IMR-90 (cell line): ENCODE data around the gene MCL1. TPM values are rescaled to one million over a fixed set of nuclear protein-coding genes. Genes with fewer than 3 reads are reported as not detected.

Source experiments
- ATAC-seq: fragments of 200-7000 bp; cut with Tn5 transposase; 2 replicates; pipeline ENCODE4 v1.9.1; 2020; ENCODE audit warnings: low read depth, mild to moderate bottlenecking, moderate library complexity
- BruUV-seq: library from RNA; stranded (reverse); fragments of 400-500 nt; replicated peaks from 2 replicates; lab custom pipeline; 2021; lab: Mats Ljungman, UMichigan
- CTCF ChIA-PET: fragments of 300-600 bp; formaldehyde crosslinking; extraction: SDS; loops from one replicate; lab custom pipeline; 2021; ENCODE audit warnings: antibody characterized with exemption; lab: Yijun Ruan, JAX
- POLR2A ChIA-PET: fragments of 300-600 bp; sonication (Branson Sonifier 250); formaldehyde crosslinking; loops from one replicate; lab custom pipeline; 2022; ENCODE audit warnings: antibody characterized with exemption; ENCODE audit not compliant: unreplicated experiment; lab: Charles Lee
- DNase-seq: peaks from one replicate; pipeline ENCODE4 v3.0.0; 2013
- H2AFZ ChIP-seq: replicated peaks from 2 replicates; pipeline ENCODE3; 2013; ENCODE audit warnings: low read length, mild to moderate bottlenecking; ENCODE audit not compliant: poor library complexity
- H2AK5ac ChIP-seq: 2 replicates; pipeline ENCODE4 v1.6.1; 2013; ENCODE audit warnings: low read depth, low read length, inconsistent platforms
- H2AK9ac ChIP-seq: replicated peaks from 2 replicates; pipeline ENCODE3; 2013; ENCODE audit warnings: mild to moderate bottlenecking, low read depth, low read length, moderate library complexity; ENCODE audit not compliant: poor library complexity
- H2BK120ac ChIP-seq: 2 replicates; pipeline ENCODE4 v1.6.1; 2013; ENCODE audit warnings: low read depth, low read length, inconsistent platforms
- H2BK15ac ChIP-seq: 3 replicates; pipeline ENCODE4 v1.6.1; 2013; ENCODE audit warnings: low read depth, low read length, inconsistent platforms
- H2BK20ac ChIP-seq: 2 replicates; pipeline ENCODE4 v1.6.1; 2013; ENCODE audit warnings: low read depth, mild to moderate bottlenecking, inconsistent platforms, low read length, moderate library complexity
- H2BK5ac ChIP-seq: 2 replicates; pipeline ENCODE4 v1.6.1; 2013; ENCODE audit warnings: mild to moderate bottlenecking, low read depth, low read length, inconsistent platforms; ENCODE audit not compliant: poor library complexity, severe bottlenecking
- H3K14ac ChIP-seq: replicated peaks from 2 replicates; pipeline ENCODE4 v1.6.1; 2013; ENCODE audit warnings: low read depth, low read length, inconsistent platforms
- H3K18ac ChIP-seq: 2 replicates; pipeline ENCODE4 v1.6.1; 2013; ENCODE audit warnings: low read depth, low read length, control low read depth
- H3K23ac ChIP-seq: 2 replicates; pipeline ENCODE4 v1.6.1; 2013; ENCODE audit warnings: low read depth, low read length, inconsistent platforms
- H3K27ac ChIP-seq: 2 replicates; pipeline ENCODE4 v1.5.1; 2013; ENCODE audit warnings: mild to moderate bottlenecking, control low read depth, low read length; ENCODE audit not compliant: insufficient read depth
- H3K27me3 ChIP-seq: 2 replicates; pipeline ENCODE4 v1.6.1; 2013; ENCODE audit warnings: low read length; ENCODE audit not compliant: control insufficient read depth, insufficient read depth
- H3K36me3 ChIP-seq: 2 replicates; pipeline ENCODE4 v1.6.1; 2013; ENCODE audit warnings: low read length, mixed read lengths; ENCODE audit not compliant: control insufficient read depth, insufficient read depth
- H3K4ac ChIP-seq: 2 replicates; pipeline ENCODE4 v1.6.1; 2013; ENCODE audit warnings: low read depth, low read length, inconsistent platforms
- H3K4me1 ChIP-seq: 2 replicates; pipeline ENCODE4 v1.6.1; 2013; ENCODE audit warnings: low read length, mixed read lengths; ENCODE audit not compliant: control insufficient read depth, insufficient read depth
- H3K4me2 ChIP-seq: 2 replicates; pipeline ENCODE4 v1.6.1; 2013; ENCODE audit warnings: low read depth, mild to moderate bottlenecking, control low read depth, low read length, moderate library complexity
- H3K4me3 ChIP-seq: 2 replicates; pipeline ENCODE4 v1.5.1; 2013; ENCODE audit warnings: low read depth, mild to moderate bottlenecking, control low read depth, low read length, moderate library complexity; ENCODE audit not compliant: insufficient read depth
- H3K56ac ChIP-seq: 2 replicates; pipeline ENCODE4 v1.6.1; 2013; ENCODE audit warnings: low read length, inconsistent platforms; ENCODE audit not compliant: insufficient read depth; ENCODE audit errors: extremely low read depth
- H3K79me1 ChIP-seq, 2 experiments: 2 replicates each; pipeline ENCODE4 v1.6.1; 2013; ENCODE audit warnings: low read length in 2 of 2, inconsistent platforms in 1 of 2, low read depth in 1 of 2
- H3K9ac ChIP-seq: 2 replicates; pipeline ENCODE4 v1.6.1; 2013; ENCODE audit warnings: low read depth, low read length, control low read depth
- H3K9me1 ChIP-seq: 2 replicates; pipeline ENCODE4 v1.6.1; 2013; ENCODE audit warnings: low read length, inconsistent platforms; ENCODE audit not compliant: insufficient read depth
- H3K9me3 ChIP-seq: 2 replicates; pipeline ENCODE4 v1.6.1; 2013; ENCODE audit warnings: low read length; ENCODE audit not compliant: control insufficient read depth, insufficient read depth
- H4K20me1 ChIP-seq: 2 replicates; pipeline ENCODE4 v1.6.1; 2013; ENCODE audit warnings: low read length, inconsistent platforms; ENCODE audit not compliant: insufficient read depth
- H4K5ac ChIP-seq: 2 replicates; pipeline ENCODE4 v1.6.1; 2013; ENCODE audit warnings: mild to moderate bottlenecking, low read depth, low read length, control low read depth
- H4K8ac ChIP-seq, 2 experiments: 2 replicates each; pipeline ENCODE4 v1.6.1; 2013; ENCODE audit warnings: low read depth in 2 of 2, low read length in 2 of 2, control low read depth in 1 of 2, inconsistent platforms in 1 of 2
- H4K91ac ChIP-seq: 2 replicates; pipeline ENCODE4 v1.6.1; 2013; ENCODE audit warnings: low read depth, low read length, inconsistent platforms; ENCODE audit not compliant: insufficient read depth
- BHLHE40 ChIP-seq: fragments of 150-350 bp; IDR thresholded peaks from 2 replicates; pipeline ENCODE4 v1.6.1; 2016; ENCODE audit warnings: mild to moderate bottlenecking, low read depth, low read length
- CEBPB ChIP-seq: IDR thresholded peaks from 2 replicates; pipeline ENCODE4 v1.6.1; 2012; ENCODE audit warnings: low read depth, low read length, improper control_type of control experiment
- MXI1 ChIP-seq: IDR thresholded peaks from 2 replicates; pipeline ENCODE4 v1.6.1; 2012; ENCODE audit warnings: low read depth, mild to moderate bottlenecking, low read length, moderate library complexity, borderline replicate concordance
- POLR2A ChIP-seq: IDR thresholded peaks from 2 replicates; pipeline ENCODE4 v1.6.1; 2012; ENCODE audit warnings: mild to moderate bottlenecking, low read depth, low read length
- WGBS, 2 experiments: methylation state at CpG; one replicate each; pipeline versions ENCODE4 v1.1.5 to v1.1.7; 2013; ENCODE audit warnings: missing lambda C conversion rate in 2 of 2; ENCODE audit not compliant: insufficient read length in 1 of 2; ENCODE audit errors: extremely low coverage in 2 of 2; 5-methylcytosine and 5-hydroxymethylcytosine counted together
- dilution Hi-C: fragments of 300-500 bp; cut with HindIII; formaldehyde crosslinking; loops from one replicate; pipeline ENCODE4 v1.14.3; 2018; ENCODE audit warnings: low sequenced_read_pairs; ENCODE audit not compliant: unreplicated experiment
- in situ Hi-C: fragments of 300-500 bp; cut with MboI; formaldehyde crosslinking; loops from 3 replicates; pipeline ENCODE4 v1.14.3; 2019; ENCODE audit warnings: low sequenced_read_pairs, inconsistent platforms, mixed read lengths
- intact Hi-C: fragments of 100-400 bp; cut with micrococcal nuclease; formaldehyde crosslinking; loops from 2 replicates; pipeline ENCODE4 v1.10.0; 2022
- polyA plus RNA-seq, 3 experiments: library from polyadenylated mRNA; depleted of rRNA; stranded (reverse); fragments of >200 nt; gene quantifications; 2 replicates each; pipeline ENCODE4 v1.2.3, GENCODE V29; 2012; ENCODE audit warnings: low replicate concordance in 1 of 3
- total RNA-seq: library from RNA; depleted of rRNA; stranded (reverse); fragments of >200 nt; gene quantifications from 2 replicates; pipeline ENCODE4 v1.2.3, GENCODE V29; 2012
- TF ChIP-seq, protein P1 (sequence below): fragments of 150-350 bp; IDR thresholded peaks from 2 replicates; pipeline ENCODE4 v1.6.1; 2017; ENCODE audit warnings: mild to moderate bottlenecking, antibody characterized with exemption, low read length, low read depth

Gene MCL1
- total and polyA plus RNA-seq, 2 of the 4 experiments (the other 2 are of a cell fraction) = 79.5 to 142 TPM

- BruUV-seq = no TSS peak
- Histone ChIP-seq H3K4me2 (no peak overlapping the region), H2AK9ac (peak overlapping the region; percentile 45), H2BK120ac (peak overlapping the region; percentile 26), H4K20me1 (no peaks in the 10 kb centered on the region; the same call in none of the 2 replicates), H3K23ac (peak overlapping the region; percentile 60; the same call in 1 of the 2 replicates), H3K14ac (peak overlapping the region; percentile 65; the same call in 1 of the 2 replicates), H3K27ac (peak overlapping the region; percentile 47), H3K9me1 (peaks cover 10% of the 10 kb centered on the region), H2BK15ac (peak overlapping the region; percentile 71; the same call in 2 of the 3 replicates), H3K79me1 (peaks cover 3 to 50% of the 10 kb centered on the region in 2 experiments; a peak in 3 of 4 replicates), H3K9me3 (no peaks in the 10 kb centered on the region), H3K4me3 (no peak overlapping the region), H3K56ac (no peak overlapping the region), H3K36me3 (peaks cover 5% of the 10 kb centered on the region), H4K5ac (peak overlapping the region; percentile 19; the same call in 1 of the 2 replicates), H2AFZ (peak overlapping the region; percentile 63), H3K27me3 (no peaks in the 10 kb centered on the region), H2BK5ac (peak overlapping the region; percentile 37), H3K9ac (no peak overlapping the region), H4K8ac (peak overlapping the region; percentile 14 to 73; a peak in 2 of 4 replicates), H3K18ac (peak overlapping the region; percentile 10; the same call in 1 of the 2 replicates), H3K4me1 (peaks cover 26% of the 10 kb centered on the region), H4K91ac (peak overlapping the region; percentile 67), H2AK5ac (peak overlapping the region; percentile 96), H2BK20ac (peak overlapping the region; percentile 69; the same call in 1 of the 2 replicates), H3K4ac (peak overlapping the region; percentile 86)
- no peak for ATAC-seq
- no peak for TF ChIP-seq CEBPB
- TF ChIP-seq, protein P1, sequence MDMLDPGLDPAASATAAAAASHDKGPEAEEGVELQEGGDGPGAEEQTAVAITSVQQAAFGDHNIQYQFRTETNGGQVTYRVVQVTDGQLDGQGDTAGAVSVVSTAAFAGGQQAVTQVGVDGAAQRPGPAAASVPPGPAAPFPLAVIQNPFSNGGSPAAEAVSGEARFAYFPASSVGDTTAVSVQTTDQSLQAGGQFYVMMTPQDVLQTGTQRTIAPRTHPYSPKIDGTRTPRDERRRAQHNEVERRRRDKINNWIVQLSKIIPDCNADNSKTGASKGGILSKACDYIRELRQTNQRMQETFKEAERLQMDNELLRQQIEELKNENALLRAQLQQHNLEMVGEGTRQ = no peak
- no peak for TF ChIP-seq POLR2A
- no peak for TF ChIP-seq MXI1
- no peak for TF ChIP-seq BHLHE40
- POLR2A ChIA-PET = interaction anchor here (0.5 to 0.6 kb wide), 2 partner anchors 28 to 42 kb away, joined by 3 to 4 read pairs; partner anchors contain the start of gene MCL1
- intact Hi-C loops = no loop called here
- no peak for DNase-seq
- dilution Hi-C loops = no loop called here
- CTCF ChIA-PET = interaction anchor here (1.0 kb wide), 1 partner anchor 9 kb away, joined by 3 read pairs; no protein-coding TSS in a partner anchor
- WGBS, 2 experiments = 40% methylated on average over 1 of the region's 1 CpG; no CpG with 5 or more reads in 1 of the 2 experiments
- in situ Hi-C loops = loop anchor here (10.0 kb wide), 1 partner anchor 287 kb away; the partner anchor contains the start of gene APH1A
Measured at GRCh38 chr1:150551784-150552127, 27.7 kb downstream of the MCL1 start.
